Tibial artery (tissue), 4 donors: Measurements from ENCODE around the gene SMIM33.
"Not testable (repeated sequence)": the region's sequence is repeated elsewhere in the genome, so short reads cannot be mapped to it uniquely, and the experiment has no call there.

Experiments
- DNase-seq, 2 donors: peaks; one replicate each; pipeline ENCODE4 v3.0.0-alpha.2; 2019
- H3K27ac ChIP-seq, 2 donors: fragments of 200-600 bp; sonication (generic) in 1 of 2; 1 replicate in 1 of 2; 2 replicates in 1 of 2; pipeline ENCODE4 v1.5.1; 2018 to 2019; ENCODE audit warnings: mild to moderate bottlenecking in 1 of 2
- H3K27me3 ChIP-seq, 2 donors: fragments of 200-600 bp; sonication (generic) in 1 of 2; one replicate each; pipeline versions ENCODE4 v1.5.1 to v1.6.0; 2016 to 2019
- H3K36me3 ChIP-seq, 3 donors: fragments of 200-600 bp; sonication (generic) in 2 of 3; one replicate each; pipeline ENCODE4 v1.5.1; 2016 to 2019; ENCODE audit warnings: mild to moderate bottlenecking in 2 of 3
- H3K4me1 ChIP-seq, 4 donors: fragments of 200-600 bp; sonication (generic) in 2 of 4; 1 replicate in 3 of 4; 2 replicates in 1 of 4; pipeline ENCODE4 v1.5.1; 2016 to 2019
- H3K4me3 ChIP-seq, 2 donors: fragments of 200-600 bp; sonication (generic) in 1 of 2; 1 replicate in 1 of 2; 2 replicates in 1 of 2; pipeline ENCODE4 v1.5.1; 2018 to 2019; ENCODE audit warnings: mild to moderate bottlenecking in 2 of 2
- H3K9me3 ChIP-seq, 3 donors: fragments of 200-600 bp; sonication (generic) in 1 of 3; one replicate each; pipeline ENCODE4 v1.5.1; 2016 to 2019
- CTCF ChIP-seq, 2 experiments: fragments of 200-600 bp in 1 of 2; fragments of 450-650 bp in 1 of 2; IDR thresholded peaks; one replicate each; pipeline ENCODE4 v1.5.1; 2017 to 2019; ENCODE audit warnings: antibody characterized with exemption in 2 of 2, mild to moderate bottlenecking in 1 of 2, moderate library complexity in 1 of 2
- intact Hi-C: fragments of 100-400 bp; cut with DNase I; formaldehyde crosslinking; loops from one replicate; pipeline ENCODE4 v1.15.0; 2023; ENCODE audit warnings: low total_unique reads

SMIM33 gene

GRCh38 chr5:139513434-139513833 is 42.6 kb downstream of the SMIM33 start:
- H3K4me3 ChIP-seq, H3K4me1 ChIP-seq, H3K9me3 ChIP-seq, H3K36me3 ChIP-seq, H3K27me3 ChIP-seq, H3K27ac ChIP-seq: not testable (repeated sequence)
- TF ChIP-seq CTCF (IDR thresholded peaks at IDR 0.05) = peak; percentile 80 to 88
- DNase-seq = peak; percentile 87 to 89
- intact Hi-C loops = loop anchor here (2.0 kb wide), 1 partner anchor 91 kb away; no protein-coding TSS in a partner anchor

GRCh38 chr5:139513852-139514485 is 43.2 kb downstream of the SMIM33 start:
- no peak for DNase-seq
- Histone ChIP-seq H3K4me1 (peaks cover 0 to 9% (median 3%) of the 10 kb centered on the region in 4 donors), H3K36me3 (no peaks in the 10 kb centered on the region), H3K4me3 (no peak overlapping the region), H3K27me3 (no peaks in the 10 kb centered on the region), H3K27ac (no peak overlapping the region), H3K9me3 (no peaks in the 10 kb centered on the region)
- intact Hi-C loops = loop anchor here (2.0 kb wide), 1 partner anchor 91 kb away; no protein-coding TSS in a partner anchor
- TF ChIP-seq CTCF (IDR thresholded peaks at IDR 0.05) = no peak

- TF ChIP-seq CTCF (IDR thresholded peaks at IDR 0.05) = no peak
- H3K27me3 ChIP-seq = no peaks in the 10 kb centered on the region
- H3K4me3 ChIP-seq = no peak overlapping the region
- DNase-seq = no peak
- peaks cover 0 to 9% (median 3%) of the 10 kb centered on the region in 4 donors for H3K4me1 ChIP-seq
- H3K9me3 ChIP-seq = no peaks in the 10 kb centered on the region
- intact Hi-C loops = no loop called here
- no peaks in the 10 kb centered on the region for H3K36me3 ChIP-seq
- H3K27ac ChIP-seq = no peak overlapping the region
Observed at GRCh38 chr5:139514486-139514856, 43.7 kb downstream of the SMIM33 start.

GRCh38 chr5:139517683-139518564 is 47.1 kb downstream of the SMIM33 start:
- no peaks in the 10 kb centered on the region for H3K27me3 ChIP-seq
- no peaks in the 10 kb centered on the region for H3K9me3 ChIP-seq
- no peaks in the 10 kb centered on the region for H3K36me3 ChIP-seq
- H3K4me3 ChIP-seq = peak overlapping the region; percentile 52 to 59
- H3K4me1 ChIP-seq = peaks cover 0 to 9% (median 3%) of the 10 kb centered on the region in 4 donors
- peak; percentile 89 to 94 for DNase-seq
- peak; percentile 95 to 98 for TF ChIP-seq CTCF (IDR thresholded peaks at IDR 0.05)
- H3K27ac ChIP-seq = peak overlapping the region; percentile 77
- intact Hi-C loops = no loop called here
